ENCODE results near the gene ACVR1B. TPM values are rescaled to one million over a fixed set of nuclear protein-coding genes. Genes with fewer than 3 reads are reported as not detected.

ACVR1B gene
- total and polyA plus RNA-seq, 9 of the 15 experiments (the other 6 are each of a cell fraction or from before 2014, with no cell fraction given), result 0.97 to 15.1 (median 6.8) TPM

DNA sequence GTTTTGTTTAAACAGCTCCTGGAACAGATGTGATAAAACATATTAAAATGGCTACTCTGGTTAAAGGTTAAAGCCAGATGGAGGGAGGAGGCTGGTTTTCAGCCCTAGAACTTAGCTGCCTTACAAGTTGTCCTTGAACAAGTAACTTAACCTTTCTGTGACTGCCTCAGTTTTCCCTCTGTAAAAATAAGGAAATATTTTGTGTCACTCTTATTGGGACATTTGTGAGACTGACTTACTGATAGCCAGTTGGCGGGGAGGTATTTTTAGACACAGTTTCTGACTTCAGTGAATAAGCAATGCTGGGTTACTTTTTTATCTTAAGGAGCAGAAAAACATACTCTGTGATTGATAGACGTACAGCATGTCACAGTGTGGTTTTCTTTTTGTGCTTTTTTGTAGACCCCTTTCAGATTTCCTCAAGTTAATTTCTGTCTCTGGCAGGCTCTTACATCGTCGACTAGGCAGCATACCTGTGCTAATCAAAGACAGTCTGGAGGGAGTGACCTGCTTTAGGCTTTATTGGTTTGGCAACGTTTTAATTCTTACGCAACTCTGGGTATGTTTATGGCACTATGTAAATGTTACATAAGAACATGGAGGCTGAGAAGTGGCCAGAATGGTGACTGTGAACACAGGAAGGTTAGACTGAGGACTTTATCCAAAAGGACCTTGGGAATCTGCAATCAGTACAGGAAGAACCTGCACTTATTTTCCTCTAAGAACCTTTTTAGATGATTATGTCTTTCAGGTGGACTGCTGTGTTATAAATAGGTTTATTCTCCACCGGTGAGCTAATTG lies 3.3 kb downstream of the ACVR1B start (continued):
- TF ChIP-seq REST (IDR thresholded peaks at IDR 0.05; ENCODE audit: borderline replicate concordance), result no peak
- no peak for TF ChIP-seq REST (CRISPR knock-in tag; IDR thresholded peaks at IDR 0.05; ENCODE audit: low read depth)
- no peak for TF ChIP-seq ARID4B (CRISPR knock-in tag; IDR thresholded peaks at IDR 0.05)
- no peak for TF ChIP-seq POLR2AphosphoS5 (IDR thresholded peaks at IDR 0.05; ENCODE audit: control insufficient read depth, insufficient read depth, low read depth, low read length)
- TF ChIP-seq CSDE1 (IDR thresholded peaks at IDR 0.05), result no peak
- peak; percentile 86 for TF ChIP-seq NCOR1 (IDR thresholded peaks at IDR 0.05)
- peak; percentile 62 for TF ChIP-seq HDAC3 (IDR thresholded peaks at IDR 0.05; ENCODE audit: borderline replicate concordance, partially characterized antibody)
- TF ChIP-seq, protein P1, sequence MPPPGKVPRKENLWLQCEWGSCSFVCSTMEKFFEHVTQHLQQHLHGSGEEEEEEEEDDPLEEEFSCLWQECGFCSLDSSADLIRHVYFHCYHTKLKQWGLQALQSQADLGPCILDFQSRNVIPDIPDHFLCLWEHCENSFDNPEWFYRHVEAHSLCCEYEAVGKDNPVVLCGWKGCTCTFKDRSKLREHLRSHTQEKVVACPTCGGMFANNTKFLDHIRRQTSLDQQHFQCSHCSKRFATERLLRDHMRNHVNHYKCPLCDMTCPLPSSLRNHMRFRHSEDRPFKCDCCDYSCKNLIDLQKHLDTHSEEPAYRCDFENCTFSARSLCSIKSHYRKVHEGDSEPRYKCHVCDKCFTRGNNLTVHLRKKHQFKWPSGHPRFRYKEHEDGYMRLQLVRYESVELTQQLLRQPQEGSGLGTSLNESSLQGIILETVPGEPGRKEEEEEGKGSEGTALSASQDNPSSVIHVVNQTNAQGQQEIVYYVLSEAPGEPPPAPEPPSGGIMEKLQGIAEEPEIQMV (tag; conservative IDR thresholded peaks at IDR 0.05; ENCODE audit: low read depth), result no peak
- TF ChIP-seq SNRNP70 (optimal IDR thresholded peaks at IDR 0.05; ENCODE audit: low read depth, low read length), result no peak
- no peak for TF ChIP-seq KAT7 (CRISPR knock-in tag; IDR thresholded peaks at IDR 0.05; ENCODE audit: borderline replicate concordance)
- TF ChIP-seq GTF2A2 (tag; IDR thresholded peaks at IDR 0.05), result no peak
- no peak for TF ChIP-seq ZNF717 (CRISPR knock-in tag; IDR thresholded peaks at IDR 0.05)
- TF ChIP-seq KAT2B (IDR thresholded peaks at IDR 0.05; ENCODE audit: low read depth, low read length), result no peak
